ENCODE data around the gene ISX. TPM values are rescaled to one million over a fixed set of nuclear protein-coding genes. Genes with fewer than 3 reads are reported as not detected.

Gene ISX
- polyA plus RNA-seq, 1 donor from 2014 or later = not detected

- Histone ChIP-seq H3K4me2 (ENCODE audit: low read length) (no peak overlapping the region), H4K20me1 (ENCODE audit: insufficient read depth) (no peaks in the 10 kb centered on the region), H3K36me3 (ENCODE audit: insufficient read depth, low read length) (no peaks in the 10 kb centered on the region), H3F3A (ENCODE audit: insufficient read depth, low read length, poor library complexity, severe bottlenecking) (no peaks in the 10 kb centered on the region), H3K9ac (ENCODE audit: low read length) (no peak overlapping the region), H3K4me3 (ENCODE audit: low read length) (no peak overlapping the region), H2AFZ (ENCODE audit: low read depth, low read length) (no peak overlapping the region), H3K27me3 (ENCODE audit: insufficient read depth, low read depth, low read length) (no peaks in the 10 kb centered on the region), H3K9me2 (ENCODE audit: insufficient read depth, low read length) (no peaks in the 10 kb centered on the region), H3K9me3 (ENCODE audit: low read length) (no peaks in the 10 kb centered on the region), H3K79me2 (replicated peaks; ENCODE audit: insufficient read depth, low read length) (no peaks in the 10 kb centered on the region), H3K27ac (ENCODE audit: low read length) (no peak overlapping the region)
- TF ChIP-seq POLR2AphosphoS5 (IDR thresholded peaks at IDR 0.05) = no peak
Measured at GRCh38 chr22:35018995-35019394, 47.0 kb upstream of the ISX start.

- no peak overlapping the region for H3K4me2 ChIP-seq (ENCODE audit: low read length)
- H3K79me2 ChIP-seq (replicated peaks; ENCODE audit: insufficient read depth, low read length) = no peaks in the 10 kb centered on the region
- H3K36me3 ChIP-seq (ENCODE audit: insufficient read depth, low read length) = no peaks in the 10 kb centered on the region
- no peak overlapping the region for H3K4me3 ChIP-seq (ENCODE audit: low read length)
- no peaks in the 10 kb centered on the region for H3F3A ChIP-seq (ENCODE audit: insufficient read depth, low read length, poor library complexity, severe bottlenecking)
- no peak overlapping the region for H3K27ac ChIP-seq (ENCODE audit: low read length)
- H4K20me1 ChIP-seq (ENCODE audit: insufficient read depth) = no peaks in the 10 kb centered on the region
- no peak overlapping the region for H3K9ac ChIP-seq (ENCODE audit: low read length)
- no peaks in the 10 kb centered on the region for H3K27me3 ChIP-seq (ENCODE audit: insufficient read depth, low read depth, low read length)
- H3K9me3 ChIP-seq (ENCODE audit: low read length) = no peaks in the 10 kb centered on the region
- no peak overlapping the region for H2AFZ ChIP-seq (ENCODE audit: low read depth, low read length)
- TF ChIP-seq SMC3 (conservative IDR thresholded peaks at IDR 0.05; ENCODE audit: poor library complexity) (no peak), CTCF (IDR thresholded peaks at IDR 0.05; ENCODE audit: poor library complexity, severe bottlenecking) (no peak), TAF1 (IDR thresholded peaks at IDR 0.05; ENCODE audit: low read depth) (no peak), RAD21 (conservative IDR thresholded peaks at IDR 0.05) (no peak), POLR2AphosphoS5 (IDR thresholded peaks at IDR 0.05) (no peak), EZH2 (IDR thresholded peaks at IDR 0.05; ENCODE audit: borderline replicate concordance, insufficient read depth, low read length, poor library complexity, severe bottlenecking) (no peak), REST (IDR thresholded peaks at IDR 0.05; ENCODE audit: borderline replicate concordance) (no peak), MXI1 (conservative IDR thresholded peaks at IDR 0.05; ENCODE audit: poor library complexity, severe bottlenecking) (no peak), EP300 (conservative IDR thresholded peaks at IDR 0.05; ENCODE audit: poor library complexity, severe bottlenecking) (no peak)
- H3K9me2 ChIP-seq (ENCODE audit: insufficient read depth, low read length) = no peaks in the 10 kb centered on the region
Measured at GRCh38 chr22:35020517-35020916, 45.4 kb upstream of the ISX start.

- H2AFZ ChIP-seq (ENCODE audit: low read depth, low read length) = no peak overlapping the region
- TF ChIP-seq TAF1 (IDR thresholded peaks at IDR 0.05; ENCODE audit: low read depth) = no peak
- TF ChIP-seq SMC3 (conservative IDR thresholded peaks at IDR 0.05; ENCODE audit: poor library complexity) = no peak
- no peak for TF ChIP-seq CTCF (IDR thresholded peaks at IDR 0.05; ENCODE audit: poor library complexity, severe bottlenecking)
- TF ChIP-seq POLR2AphosphoS5 (IDR thresholded peaks at IDR 0.05) = no peak
- no peak for TF ChIP-seq MXI1 (conservative IDR thresholded peaks at IDR 0.05; ENCODE audit: poor library complexity, severe bottlenecking)
- TF ChIP-seq RAD21 (conservative IDR thresholded peaks at IDR 0.05) = no peak
- TF ChIP-seq EZH2 (IDR thresholded peaks at IDR 0.05; ENCODE audit: borderline replicate concordance, insufficient read depth, low read length, poor library complexity, severe bottlenecking) = no peak
- no peak for TF ChIP-seq REST (IDR thresholded peaks at IDR 0.05; ENCODE audit: borderline replicate concordance)
- TF ChIP-seq EP300 (conservative IDR thresholded peaks at IDR 0.05; ENCODE audit: poor library complexity, severe bottlenecking) = no peak
Measured at GRCh38 chr22:35021161-35021560, 44.8 kb upstream of the ISX start.

More at GRCh38 chr22:35021161-35021560, 44.8 kb upstream of the ISX start:
- no peak overlapping the region for H3K9ac ChIP-seq (ENCODE audit: low read length)
- H3K9me3 ChIP-seq (ENCODE audit: low read length) = no peaks in the 10 kb centered on the region
- H4K20me1 ChIP-seq (ENCODE audit: insufficient read depth) = no peaks in the 10 kb centered on the region
- H3K36me3 ChIP-seq (ENCODE audit: insufficient read depth, low read length) = no peaks in the 10 kb centered on the region
- no peak overlapping the region for H3K4me2 ChIP-seq (ENCODE audit: low read length)
- H3F3A ChIP-seq (ENCODE audit: insufficient read depth, low read length, poor library complexity, severe bottlenecking) = no peaks in the 10 kb centered on the region
- H3K9me2 ChIP-seq (ENCODE audit: insufficient read depth, low read length) = no peaks in the 10 kb centered on the region
- no peaks in the 10 kb centered on the region for H3K27me3 ChIP-seq (ENCODE audit: insufficient read depth, low read depth, low read length)
- no peak overlapping the region for H3K4me3 ChIP-seq (ENCODE audit: low read length)
- H3K79me2 ChIP-seq (replicated peaks; ENCODE audit: insufficient read depth, low read length) = no peaks in the 10 kb centered on the region
- no peak overlapping the region for H3K27ac ChIP-seq (ENCODE audit: low read length)
